Astrocyte (in vitro differentiated cells and primary cell): ENCODE data around the gene R3HCC1L. TPM values are rescaled to one million over a fixed set of nuclear protein-coding genes. Genes with fewer than 3 reads are reported as not detected.

ENCODE experiments used
- DNase-seq: peaks from one replicate; pipeline ENCODE4 v3.0.0-alpha.2; 2010; ENCODE audit warnings: low read depth
- FAIRE-seq: peaks from 2 replicates; lab custom pipeline; 2011; peaks lifted over from hg19 to GRCh38; lab: Jason Lieb, UNC
- H2AFZ ChIP-seq: 2 replicates; pipeline ENCODE4 v1.6.0; 2012; ENCODE audit warnings: low read depth, low read length, inconsistent platforms
- H3K27ac ChIP-seq: 2 replicates; pipeline ENCODE4 v1.5.1; 2011; ENCODE audit warnings: low read depth, low read length, inconsistent platforms
- H3K27me3 ChIP-seq: 2 replicates; pipeline ENCODE4 v1.6.0; 2011; ENCODE audit warnings: low read length, inconsistent platforms; ENCODE audit not compliant: insufficient read depth
- H3K36me3 ChIP-seq: 2 replicates; pipeline ENCODE4 v1.5.1; 2011; ENCODE audit warnings: low read length, inconsistent platforms; ENCODE audit not compliant: insufficient read depth
- H3K4me1 ChIP-seq: 2 replicates; pipeline ENCODE4 v1.5.1; 2011; ENCODE audit warnings: low read length, inconsistent platforms; ENCODE audit not compliant: insufficient read depth
- H3K4me2 ChIP-seq: 2 replicates; pipeline ENCODE4 v1.6.0; 2012; ENCODE audit warnings: low read length, inconsistent platforms
- H3K4me3 ChIP-seq: 2 replicates; pipeline ENCODE4 v1.5.1; 2011; ENCODE audit warnings: low read depth, mild to moderate bottlenecking, low read length, inconsistent platforms; ENCODE audit not compliant: insufficient read depth
- H3K79me2 ChIP-seq: 2 replicates; pipeline ENCODE4 v1.6.0; 2012; ENCODE audit warnings: mild to moderate bottlenecking, low read length, inconsistent platforms; ENCODE audit not compliant: insufficient read depth
- H3K9ac ChIP-seq: 2 replicates; pipeline ENCODE4 v1.6.0; 2012; ENCODE audit warnings: mild to moderate bottlenecking, low read length, inconsistent platforms
- H3K9me3 ChIP-seq: 2 replicates; pipeline ENCODE4 v1.5.1; 2012; ENCODE audit warnings: low read depth, mild to moderate bottlenecking, low read length, inconsistent platforms; ENCODE audit not compliant: insufficient read depth
- H4K20me1 ChIP-seq: 2 replicates; pipeline ENCODE4 v1.6.0; 2012; ENCODE audit warnings: low read length, inconsistent platforms; ENCODE audit not compliant: insufficient read depth
- H3K27ac Mint-ChIP-seq: one replicate; pipeline ENCODE4 v1.8.0; 2021; ENCODE audit warnings: mild to moderate bottlenecking, mixed read lengths; ENCODE audit not compliant: unreplicated experiment
- H3K27me3 Mint-ChIP-seq: one replicate; pipeline ENCODE4 v1.8.0; 2021; ENCODE audit warnings: low read depth, mixed read lengths; ENCODE audit not compliant: unreplicated experiment
- H3K36me3 Mint-ChIP-seq: one replicate; pipeline ENCODE4 v1.8.0; 2021; ENCODE audit warnings: low read depth, mixed read lengths; ENCODE audit not compliant: unreplicated experiment
- H3K4me1 Mint-ChIP-seq: one replicate; pipeline ENCODE4 v1.8.0; 2021; ENCODE audit warnings: low read depth, mixed read lengths; ENCODE audit not compliant: unreplicated experiment
- H3K4me3 Mint-ChIP-seq: one replicate; pipeline ENCODE4 v1.8.0; 2021; ENCODE audit warnings: mild to moderate bottlenecking, moderate library complexity, mixed read lengths; ENCODE audit not compliant: unreplicated experiment
- H3K9me3 Mint-ChIP-seq: one replicate; pipeline ENCODE4 v1.8.0; 2021; ENCODE audit warnings: mild to moderate bottlenecking, mixed read lengths; ENCODE audit not compliant: unreplicated experiment
- CTCF ChIP-seq: IDR thresholded peaks from 2 replicates; pipeline ENCODE4 v1.5.1; 2011; ENCODE audit warnings: low read depth, mild to moderate bottlenecking, inconsistent platforms, low read length, moderate library complexity; ENCODE audit not compliant: insufficient read depth
- EZH2 ChIP-seq: IDR thresholded peaks from 2 replicates; pipeline ENCODE4 v1.6.1; 2012; ENCODE audit warnings: mild to moderate bottlenecking, low read length, inconsistent platforms; ENCODE audit not compliant: insufficient read depth
- total RNA-seq: library from RNA; stranded (reverse); gene quantifications from 2 replicates; pipeline ENCODE4 v1.2.1, GENCODE V29; 2021

Gene R3HCC1L
- total RNA-seq, 1 donor from 2014 or later: 19.9 TPM

- no peaks in the 10 kb centered on the region for H3K27me3 ChIP-seq
- H3K4me3 ChIP-seq: no peak overlapping the region
- DNase-seq: no peak
- Mint-ChIP-seq H3K9me3 (no peaks in the 10 kb centered on the region), H3K4me1 (peaks cover 13% of the 10 kb centered on the region), H3K4me3 (no peak overlapping the region), H3K27me3 (no peaks in the 10 kb centered on the region), H3K27ac (no peak overlapping the region), H3K36me3 (peaks cover 13% of the 10 kb centered on the region)
- no peaks in the 10 kb centered on the region for H3K9me3 ChIP-seq
- H3K4me1 ChIP-seq: peaks cover 11% of the 10 kb centered on the region
- H3K4me2 ChIP-seq: no peak overlapping the region
- H3K79me2 ChIP-seq: no peaks in the 10 kb centered on the region
- FAIRE-seq: no peak
- H3K36me3 ChIP-seq: peaks cover 10% of the 10 kb centered on the region
- no peak overlapping the region for H2AFZ ChIP-seq
- H4K20me1 ChIP-seq: no peaks in the 10 kb centered on the region
- no peak overlapping the region for H3K27ac ChIP-seq
- no peak for TF ChIP-seq EZH2
- TF ChIP-seq CTCF: no peak
- no peak overlapping the region for H3K9ac ChIP-seq
These were observed 109.7 kb downstream of the R3HCC1L start for GRCh38 chr10:98244141-98244540.

GRCh38 chr10:98244586-98244985 lies 110.1 kb downstream of the R3HCC1L start:
- Histone ChIP-seq H4K20me1 (no peaks in the 10 kb centered on the region), H3K9me3 (no peaks in the 10 kb centered on the region), H3K27ac (no peak overlapping the region), H3K4me1 (peaks cover 11% of the 10 kb centered on the region), H3K9ac (no peak overlapping the region), H2AFZ (no peak overlapping the region), H3K36me3 (peaks cover 10% of the 10 kb centered on the region), H3K79me2 (no peaks in the 10 kb centered on the region), H3K4me3 (no peak overlapping the region), H3K27me3 (no peaks in the 10 kb centered on the region), H3K4me2 (no peak overlapping the region)
- Mint-ChIP-seq H3K36me3 (peaks cover 16% of the 10 kb centered on the region), H3K9me3 (no peaks in the 10 kb centered on the region), H3K27me3 (no peaks in the 10 kb centered on the region), H3K4me1 (peaks cover 13% of the 10 kb centered on the region), H3K4me3 (no peak overlapping the region), H3K27ac (no peak overlapping the region)
- TF ChIP-seq CTCF (no peak), EZH2 (no peak)
- no peak for DNase-seq
- no peak for FAIRE-seq

GRCh38 chr10:98246911-98247805 lies 112.7 kb downstream of the R3HCC1L start:
- DNase-seq: peak; percentile 84
- peak overlapping the region; percentile 23 for H3K4me2 ChIP-seq
- no peaks in the 10 kb centered on the region for H3K27me3 Mint-ChIP-seq
- peaks cover 13% of the 10 kb centered on the region for H3K4me1 Mint-ChIP-seq
- TF ChIP-seq EZH2 (no peak), CTCF (no peak)
- no peaks in the 10 kb centered on the region for H3K79me2 ChIP-seq
- H3K4me3 ChIP-seq: no peak overlapping the region
- H3K9me3 ChIP-seq: no peaks in the 10 kb centered on the region
- no peak overlapping the region for H3K4me3 Mint-ChIP-seq
- H3K4me1 ChIP-seq: peaks cover 11% of the 10 kb centered on the region
- H3K36me3 ChIP-seq: peaks cover 16% of the 10 kb centered on the region
- H3K9ac ChIP-seq: peak overlapping the region; percentile 38
- FAIRE-seq: no peak
- H3K27me3 ChIP-seq: no peaks in the 10 kb centered on the region
- no peak overlapping the region for H2AFZ ChIP-seq
- H3K27ac Mint-ChIP-seq: peak overlapping the region; percentile 84
- H4K20me1 ChIP-seq: no peaks in the 10 kb centered on the region
- H3K27ac ChIP-seq: peak overlapping the region; percentile 19
- H3K36me3 Mint-ChIP-seq: peaks cover 27% of the 10 kb centered on the region
- no peaks in the 10 kb centered on the region for H3K9me3 Mint-ChIP-seq
